H1 (cell line): ENCODE measurements around the gene GLYR1. TPM values are rescaled to one million over a fixed set of nuclear protein-coding genes. Genes with fewer than 3 reads are reported as not detected.

Experiments used
- CTCF ChIA-PET: fragments of 300-600 bp; sonication (Branson Sonifier 250); formaldehyde crosslinking; loops from one replicate; lab custom pipeline; 2021; ENCODE audit not compliant: partially characterized antibody; lab: Charles Lee
- POLR2A ChIA-PET: fragments of 300-600 bp; sonication (Branson Sonifier 250); formaldehyde crosslinking; loops from one replicate; lab custom pipeline; 2021; ENCODE audit warnings: inconsistent platforms; ENCODE audit not compliant: partially characterized antibody; lab: Charles Lee
- DNase-seq, 2 experiments: peaks; one replicate each; pipeline versions ENCODE4 v3.0.0 to v3.0.0-alpha.2; 2010 to 2022; ENCODE audit warnings: low spot score in 2 of 2, low read depth in 1 of 2, mixed read lengths in 1 of 2
- FAIRE-seq: peaks from 2 replicates; lab custom pipeline; 2011; peaks lifted over from hg19 to GRCh38; lab: Jason Lieb, UNC
- H2AFZ ChIP-seq: 2 replicates; pipeline ENCODE4 v1.8.1; 2012; ENCODE audit warnings: low read length, inconsistent platforms
- H2AK5ac ChIP-seq: 2 replicates; pipeline ENCODE4 v1.6.1; 2013; ENCODE audit warnings: low read depth, low read length
- H2BK120ac ChIP-seq: replicated peaks from 2 replicates; pipeline ENCODE3; 2013; ENCODE audit warnings: low read depth, low read length, inconsistent platforms
- H2BK12ac ChIP-seq: 2 replicates; pipeline ENCODE4 v1.6.1; 2013; ENCODE audit warnings: low read depth, low read length
- H2BK15ac ChIP-seq: 2 replicates; pipeline ENCODE4 v1.6.1; 2013; ENCODE audit warnings: low read length
- H2BK20ac ChIP-seq: 2 replicates; pipeline ENCODE4 v1.6.1; 2013; ENCODE audit warnings: low read length
- H2BK5ac ChIP-seq: 2 replicates; pipeline ENCODE4 v1.6.1; 2013; ENCODE audit warnings: low read depth, low read length
- H3K14ac ChIP-seq: 2 replicates; pipeline ENCODE4 v1.6.1; 2013; ENCODE audit warnings: inconsistent platforms; ENCODE audit not compliant: insufficient read length
- H3K18ac ChIP-seq: 2 replicates; pipeline ENCODE4 v1.6.1; 2013; ENCODE audit warnings: low read length; ENCODE audit errors: extremely low read depth
- H3K23ac ChIP-seq: 2 replicates; pipeline ENCODE4 v1.6.1; 2013; ENCODE audit warnings: inconsistent platforms; ENCODE audit not compliant: insufficient read length
- H3K23me2 ChIP-seq: 2 replicates; pipeline ENCODE4 v1.6.1; 2013; ENCODE audit warnings: low read depth, low read length
- H3K27ac ChIP-seq: 2 replicates; pipeline ENCODE4 v1.6.1; 2011; ENCODE audit warnings: low read depth, low read length, inconsistent platforms
- H3K27me3 ChIP-seq, 4 experiments: replicated peaks in 1 of 4; 1 replicate in 1 of 4; 2 replicates in 3 of 4; pipeline versions ENCODE4 v1.6.1 to v1.8.1; 2011 to 2013; ENCODE audit warnings: low read length in 3 of 4, mild to moderate bottlenecking in 3 of 4, inconsistent platforms in 2 of 4, mixed read lengths in 2 of 4, moderate library complexity in 1 of 4; ENCODE audit not compliant: control insufficient read depth in 3 of 4, insufficient read depth in 3 of 4; ENCODE audit errors: extremely low read depth in 1 of 4
- H3K36me3 ChIP-seq, 4 experiments: 2 replicates each; pipeline versions ENCODE4 v1.6.1 to v1.8.1; 2011 to 2013; ENCODE audit warnings: mild to moderate bottlenecking in 4 of 4, low read length in 3 of 4, moderate library complexity in 2 of 4, control low read depth in 1 of 4, inconsistent platforms in 1 of 4; ENCODE audit not compliant: insufficient read depth in 4 of 4, control insufficient read depth in 2 of 4
- H3K4ac ChIP-seq: replicated peaks from 2 replicates; pipeline ENCODE3; 2013; ENCODE audit warnings: low read length, low read depth, mixed read lengths, inconsistent platforms; ENCODE audit not compliant: insufficient read length
- H3K4me1 ChIP-seq, 4 experiments: replicated peaks in 1 of 4; 1 replicate in 1 of 4; 2 replicates in 3 of 4; pipeline versions ENCODE4 v1.6.1 to v1.8.1; 2011 to 2013; ENCODE audit warnings: low read length in 3 of 4, inconsistent platforms in 2 of 4, mixed read lengths in 1 of 4; ENCODE audit not compliant: insufficient read depth in 4 of 4, control insufficient read depth in 3 of 4
- H3K4me2 ChIP-seq, 2 experiments: 2 replicates each; pipeline versions ENCODE4 v1.6.1 to v1.8.1; 2011 to 2013; ENCODE audit warnings: low read depth in 2 of 2, low read length in 2 of 2, control low read depth in 1 of 2, inconsistent platforms in 1 of 2, mild to moderate bottlenecking in 1 of 2; ENCODE audit not compliant: insufficient read depth in 1 of 2
- H3K4me3 ChIP-seq, 4 experiments: fragments of 200-600, 300-600 bp in 1 of 4; sonication (generic), shearing (Covaris generic), sonication (Bioruptor Twin) in 1 of 4; 2 replicates each; pipeline versions ENCODE4 v1.5.1 to v1.8.1; 2011 to 2016; ENCODE audit warnings: low read length in 4 of 4, low read depth in 3 of 4, control low read depth in 2 of 4, inconsistent platforms in 2 of 4, mild to moderate bottlenecking in 2 of 4, mixed read lengths in 1 of 4, moderate library complexity in 1 of 4; ENCODE audit not compliant: insufficient read depth in 2 of 4; ENCODE audit errors: extremely low read depth in 1 of 4
- H3K56ac ChIP-seq: replicated peaks from 2 replicates; pipeline ENCODE3; 2013; ENCODE audit warnings: low read depth, mild to moderate bottlenecking, mixed read lengths, low read length, inconsistent platforms; ENCODE audit not compliant: insufficient read length
- H3K79me1 ChIP-seq: 2 replicates; pipeline ENCODE4 v1.6.1; 2013; ENCODE audit warnings: low read depth, low read length, control low read depth
- H3K79me2 ChIP-seq, 2 experiments: 2 replicates each; pipeline versions ENCODE4 v1.6.1 to v1.8.1; 2012 to 2013; ENCODE audit warnings: low read length in 2 of 2, mild to moderate bottlenecking in 2 of 2, inconsistent platforms in 1 of 2; ENCODE audit not compliant: insufficient read depth in 2 of 2, control insufficient read depth in 1 of 2
- H3K9ac ChIP-seq, 4 experiments: replicated peaks in 1 of 4; 1 replicate in 1 of 4; 2 replicates in 3 of 4; pipeline versions ENCODE4 v1.6.1 to v1.8.1; 2011 to 2013; ENCODE audit warnings: low read depth in 3 of 4, low read length in 3 of 4, control low read depth in 2 of 4, mild to moderate bottlenecking in 2 of 4, moderate library complexity in 2 of 4, inconsistent platforms in 1 of 4; ENCODE audit errors: extremely low read depth in 1 of 4
- H3K9me3 ChIP-seq, 2 experiments: 2 replicates each; pipeline versions ENCODE4 v1.6.1 to v1.8.1; 2012 to 2013; ENCODE audit warnings: mild to moderate bottlenecking in 2 of 2, moderate library complexity in 2 of 2, control low read depth in 1 of 2, inconsistent platforms in 1 of 2, low read depth in 1 of 2, low read length in 1 of 2, mixed read lengths in 1 of 2; ENCODE audit not compliant: insufficient read depth in 2 of 2
- H4K20me1 ChIP-seq, 2 experiments: replicated peaks in 1 of 2; 2 replicates each; pipeline versions ENCODE3 to v1.8.1; 2011 to 2013; ENCODE audit warnings: inconsistent platforms in 2 of 2, low read length in 2 of 2, mild to moderate bottlenecking in 1 of 2; ENCODE audit not compliant: insufficient read depth in 2 of 2, control insufficient read depth in 1 of 2
- H4K5ac ChIP-seq: 2 replicates; pipeline ENCODE4 v1.6.1; 2013; ENCODE audit warnings: low read length, low read depth, mixed read lengths, inconsistent platforms; ENCODE audit not compliant: insufficient read length
- H4K8ac ChIP-seq: 2 replicates; pipeline ENCODE4 v1.8.0; 2013; ENCODE audit warnings: mild to moderate bottlenecking, moderate library complexity, low read length, inconsistent platforms; ENCODE audit not compliant: insufficient read depth; ENCODE audit errors: extremely low read depth
- H4K91ac ChIP-seq: replicated peaks from 2 replicates; pipeline ENCODE3; 2013; ENCODE audit warnings: low read length, mixed read lengths, inconsistent platforms; ENCODE audit not compliant: insufficient read length
- CEBPB ChIP-seq: IDR thresholded peaks from 2 replicates; pipeline ENCODE4 v1.6.1; 2012; ENCODE audit warnings: low read depth, low read length
- POLR2A ChIP-seq, 2 experiments: IDR thresholded peaks; 1 replicate in 1 of 2; 2 replicates in 1 of 2; pipeline ENCODE4 v1.6.1; 2011; ENCODE audit warnings: low read depth in 2 of 2, low read length in 2 of 2, mild to moderate bottlenecking in 2 of 2; ENCODE audit errors: control extremely low read depth in 1 of 2
- TCF12 ChIP-seq: IDR thresholded peaks from 2 replicates; pipeline ENCODE4 v1.6.1; 2011; ENCODE audit warnings: low read depth, mild to moderate bottlenecking, low read length
- WGBS, 2 experiments: shearing (Covaris generic) in 1 of 2; methylation state at CpG; one replicate each; pipeline versions ENCODE4 v1.1.6 to v1.1.7; 2013 to 2015; ENCODE audit warnings: low lambda C conversion rate in 2 of 2, mixed read lengths in 2 of 2, inconsistent platforms in 1 of 2, low coverage in 1 of 2, missing lambda C conversion rate in 1 of 2; ENCODE audit not compliant: insufficient replicate concordance in 2 of 2, insufficient coverage in 1 of 2, insufficient read length in 1 of 2; ENCODE audit errors: extremely low coverage in 1 of 2, missing lambda C conversion rate in 1 of 2; 5-methylcytosine and 5-hydroxymethylcytosine counted together
- polyA plus RNA-seq, 7 experiments: library from polyadenylated mRNA; depleted of rRNA in 3 of 7; stranded (reverse) in 5 of 7; unstranded in 2 of 7; fragments of >200 nt in 5 of 7; fragments of 200-250 nt in 2 of 7; gene quantifications; 1 replicate in 5 of 7; 2 replicates in 1 of 7; 4 replicates in 1 of 7; pipeline versions ENCODE4 v1.2.1 to v1.2.3, GENCODE V29; 2011 to 2013; ENCODE audit warnings: missing spikeins in 2 of 7, mixed read lengths in 2 of 7
- total RNA-seq: library from RNA; stranded (reverse); fragmentation: NEBNext Ultra II Directional; extraction: Animal tissue kit (Norgen Biotek cat#: 25700); gene quantifications from 2 replicates; pipeline ENCODE4 v1.2.1, GENCODE V29; 2021
- TF ChIP-seq, protein P1 (sequence below): IDR thresholded peaks from 2 replicates; pipeline ENCODE4 v1.6.1; 2011; ENCODE audit warnings: low read length, improper control_type of control experiment

GLYR1 gene
- total and polyA plus RNA-seq, 2 of the 8 experiments (the other 6 are each of a cell fraction or from before 2014, with no cell fraction given), result 50.2 to 115 TPM

DNA sequence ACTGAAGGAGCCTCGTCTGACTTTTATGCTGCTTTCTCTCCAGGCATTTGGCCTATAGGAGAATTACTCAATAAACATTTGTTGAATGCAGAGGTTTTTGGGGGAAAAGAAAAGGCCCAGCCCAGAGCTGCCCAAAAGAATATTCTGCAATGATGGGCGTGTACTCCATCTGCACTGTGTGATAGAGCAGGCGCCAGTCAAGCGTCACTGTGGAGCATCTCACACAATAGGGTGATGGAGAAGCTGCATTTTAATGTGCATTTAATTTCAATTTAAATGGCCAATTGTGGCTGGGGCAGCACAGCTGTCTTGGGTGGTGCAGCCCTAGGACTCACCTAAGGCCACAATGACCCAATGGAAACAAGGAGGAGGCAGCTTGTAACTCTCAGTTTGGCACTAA is 20.6 kb downstream of the GLYR1 start:
- no peak overlapping the region for H3K27ac ChIP-seq
- H2BK15ac ChIP-seq, result no peak overlapping the region
- no peak overlapping the region for H2BK5ac ChIP-seq
- no peak for DNase-seq
- no peak overlapping the region for H2BK120ac ChIP-seq
- H2BK12ac ChIP-seq, result no peak overlapping the region
- no peak overlapping the region for H2BK20ac ChIP-seq
- no peak overlapping the region for H4K5ac ChIP-seq
- no peak overlapping the region for H3K4me3 ChIP-seq
- H3K4me2 ChIP-seq, result no peak overlapping the region
- H3K56ac ChIP-seq, result no peak overlapping the region
- H4K20me1 ChIP-seq, result peaks cover 2 to 4% of the 10 kb centered on the region in 2 experiments
- H3K79me1 ChIP-seq, result no peaks in the 10 kb centered on the region; the same call in 1 of the 2 replicates
- H3K4ac ChIP-seq, result no peak overlapping the region
- TF ChIP-seq CEBPB (no peak), TCF12 (no peak), POLR2A (IDR thresholded peaks at IDR 0.05; ENCODE audit: control extremely low read depth in 1 of 2, low read depth in 2 of 2, low read length in 2 of 2) (no peak)
- TF ChIP-seq, protein P1, sequence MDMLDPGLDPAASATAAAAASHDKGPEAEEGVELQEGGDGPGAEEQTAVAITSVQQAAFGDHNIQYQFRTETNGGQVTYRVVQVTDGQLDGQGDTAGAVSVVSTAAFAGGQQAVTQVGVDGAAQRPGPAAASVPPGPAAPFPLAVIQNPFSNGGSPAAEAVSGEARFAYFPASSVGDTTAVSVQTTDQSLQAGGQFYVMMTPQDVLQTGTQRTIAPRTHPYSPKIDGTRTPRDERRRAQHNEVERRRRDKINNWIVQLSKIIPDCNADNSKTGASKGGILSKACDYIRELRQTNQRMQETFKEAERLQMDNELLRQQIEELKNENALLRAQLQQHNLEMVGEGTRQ, result no peak
- no peak overlapping the region for H4K8ac ChIP-seq
- H3K79me2 ChIP-seq, result no peaks in the 10 kb centered on the region
- H3K9me3 ChIP-seq, result no peaks in the 10 kb centered on the region
- no peak overlapping the region for H3K14ac ChIP-seq
- 89% methylated on average over 4 of the region's 4 CpGs; no CpG with 5 or more reads in 1 of the 2 experiments for WGBS, 2 experiments
- ChIA-PET POLR2A (interaction anchor here (1.1 to 1.4 kb wide), 2 partner anchors 79 to 110 kb away, joined by 3 read pairs; no protein-coding TSS in a partner anchor), CTCF (interaction anchor here (0.8 kb wide), 1 partner anchor 13 kb away, joined by 3 read pairs; no protein-coding TSS in a partner anchor)
- H3K23ac ChIP-seq, result no peak overlapping the region
- no peaks in the 10 kb centered on the region for H3K23me2 ChIP-seq
- no peak overlapping the region for H3K18ac ChIP-seq
- no peak overlapping the region for H2AK5ac ChIP-seq
- H3K36me3 ChIP-seq, result peaks cover 30 to 79% (median 63%) of the 10 kb centered on the region in 4 experiments
- no peaks in the 10 kb centered on the region for H3K27me3 ChIP-seq
- no peak overlapping the region for H3K9ac ChIP-seq
- no peak overlapping the region for H4K91ac ChIP-seq
- no peak overlapping the region for H2AFZ ChIP-seq
- no peaks in the 10 kb centered on the region for H3K4me1 ChIP-seq
- no peak for FAIRE-seq
